H1 (cell line): ENCODE results near the gene BRPF3. TPM values are rescaled to one million over a fixed set of nuclear protein-coding genes. Genes with fewer than 3 reads are reported as not detected.

Experiments used
- CTCF ChIA-PET: fragments of 300-600 bp; sonication (Branson Sonifier 250); formaldehyde crosslinking; loops from one replicate; lab custom pipeline; 2021; ENCODE audit not compliant: partially characterized antibody; lab: Charles Lee
- POLR2A ChIA-PET: fragments of 300-600 bp; sonication (Branson Sonifier 250); formaldehyde crosslinking; loops from one replicate; lab custom pipeline; 2021; ENCODE audit warnings: inconsistent platforms; ENCODE audit not compliant: partially characterized antibody; lab: Charles Lee
- DNase-seq, 2 experiments: peaks; one replicate each; pipeline versions ENCODE4 v3.0.0 to v3.0.0-alpha.2; 2010 to 2022; ENCODE audit warnings: low spot score in 2 of 2, low read depth in 1 of 2, mixed read lengths in 1 of 2
- FAIRE-seq: peaks from 2 replicates; lab custom pipeline; 2011; peaks lifted over from hg19 to GRCh38; lab: Jason Lieb, UNC
- H2AFZ ChIP-seq: 2 replicates; pipeline ENCODE4 v1.8.1; 2012; ENCODE audit warnings: low read length, inconsistent platforms
- H2AK5ac ChIP-seq: 2 replicates; pipeline ENCODE4 v1.6.1; 2013; ENCODE audit warnings: low read depth, low read length
- H2BK120ac ChIP-seq: replicated peaks from 2 replicates; pipeline ENCODE3; 2013; ENCODE audit warnings: low read depth, low read length, inconsistent platforms
- H2BK12ac ChIP-seq: 2 replicates; pipeline ENCODE4 v1.6.1; 2013; ENCODE audit warnings: low read depth, low read length
- H2BK15ac ChIP-seq: 2 replicates; pipeline ENCODE4 v1.6.1; 2013; ENCODE audit warnings: low read length
- H2BK20ac ChIP-seq: 2 replicates; pipeline ENCODE4 v1.6.1; 2013; ENCODE audit warnings: low read length
- H2BK5ac ChIP-seq: 2 replicates; pipeline ENCODE4 v1.6.1; 2013; ENCODE audit warnings: low read depth, low read length
- H3K14ac ChIP-seq: 2 replicates; pipeline ENCODE4 v1.6.1; 2013; ENCODE audit warnings: inconsistent platforms; ENCODE audit not compliant: insufficient read length
- H3K18ac ChIP-seq: 2 replicates; pipeline ENCODE4 v1.6.1; 2013; ENCODE audit warnings: low read length; ENCODE audit errors: extremely low read depth
- H3K23ac ChIP-seq: 2 replicates; pipeline ENCODE4 v1.6.1; 2013; ENCODE audit warnings: inconsistent platforms; ENCODE audit not compliant: insufficient read length
- H3K23me2 ChIP-seq: 2 replicates; pipeline ENCODE4 v1.6.1; 2013; ENCODE audit warnings: low read depth, low read length
- H3K27ac ChIP-seq: 2 replicates; pipeline ENCODE4 v1.6.1; 2011; ENCODE audit warnings: low read depth, low read length, inconsistent platforms
- H3K27me3 ChIP-seq, 4 experiments: replicated peaks in 1 of 4; 1 replicate in 1 of 4; 2 replicates in 3 of 4; pipeline versions ENCODE4 v1.6.1 to v1.8.1; 2011 to 2013; ENCODE audit warnings: low read length in 3 of 4, mild to moderate bottlenecking in 3 of 4, inconsistent platforms in 2 of 4, mixed read lengths in 2 of 4, moderate library complexity in 1 of 4; ENCODE audit not compliant: control insufficient read depth in 3 of 4, insufficient read depth in 3 of 4; ENCODE audit errors: extremely low read depth in 1 of 4
- H3K36me3 ChIP-seq, 4 experiments: 2 replicates each; pipeline versions ENCODE4 v1.6.1 to v1.8.1; 2011 to 2013; ENCODE audit warnings: mild to moderate bottlenecking in 4 of 4, low read length in 3 of 4, moderate library complexity in 2 of 4, control low read depth in 1 of 4, inconsistent platforms in 1 of 4; ENCODE audit not compliant: insufficient read depth in 4 of 4, control insufficient read depth in 2 of 4
- H3K4ac ChIP-seq: replicated peaks from 2 replicates; pipeline ENCODE3; 2013; ENCODE audit warnings: low read length, low read depth, mixed read lengths, inconsistent platforms; ENCODE audit not compliant: insufficient read length
- H3K4me1 ChIP-seq, 4 experiments: replicated peaks in 1 of 4; 1 replicate in 1 of 4; 2 replicates in 3 of 4; pipeline versions ENCODE4 v1.6.1 to v1.8.1; 2011 to 2013; ENCODE audit warnings: low read length in 3 of 4, inconsistent platforms in 2 of 4, mixed read lengths in 1 of 4; ENCODE audit not compliant: insufficient read depth in 4 of 4, control insufficient read depth in 3 of 4
- H3K4me2 ChIP-seq, 2 experiments: 2 replicates each; pipeline versions ENCODE4 v1.6.1 to v1.8.1; 2011 to 2013; ENCODE audit warnings: low read depth in 2 of 2, low read length in 2 of 2, control low read depth in 1 of 2, inconsistent platforms in 1 of 2, mild to moderate bottlenecking in 1 of 2; ENCODE audit not compliant: insufficient read depth in 1 of 2
- H3K4me3 ChIP-seq, 4 experiments: fragments of 200-600, 300-600 bp in 1 of 4; sonication (generic), shearing (Covaris generic), sonication (Bioruptor Twin) in 1 of 4; 2 replicates each; pipeline versions ENCODE4 v1.5.1 to v1.8.1; 2011 to 2016; ENCODE audit warnings: low read length in 4 of 4, low read depth in 3 of 4, control low read depth in 2 of 4, inconsistent platforms in 2 of 4, mild to moderate bottlenecking in 2 of 4, mixed read lengths in 1 of 4, moderate library complexity in 1 of 4; ENCODE audit not compliant: insufficient read depth in 2 of 4; ENCODE audit errors: extremely low read depth in 1 of 4
- H3K56ac ChIP-seq: replicated peaks from 2 replicates; pipeline ENCODE3; 2013; ENCODE audit warnings: low read depth, mild to moderate bottlenecking, mixed read lengths, low read length, inconsistent platforms; ENCODE audit not compliant: insufficient read length
- H3K79me1 ChIP-seq: 2 replicates; pipeline ENCODE4 v1.6.1; 2013; ENCODE audit warnings: low read depth, low read length, control low read depth
- H3K79me2 ChIP-seq, 2 experiments: 2 replicates each; pipeline versions ENCODE4 v1.6.1 to v1.8.1; 2012 to 2013; ENCODE audit warnings: low read length in 2 of 2, mild to moderate bottlenecking in 2 of 2, inconsistent platforms in 1 of 2; ENCODE audit not compliant: insufficient read depth in 2 of 2, control insufficient read depth in 1 of 2
- H3K9ac ChIP-seq, 4 experiments: replicated peaks in 1 of 4; 1 replicate in 1 of 4; 2 replicates in 3 of 4; pipeline versions ENCODE4 v1.6.1 to v1.8.1; 2011 to 2013; ENCODE audit warnings: low read depth in 3 of 4, low read length in 3 of 4, control low read depth in 2 of 4, mild to moderate bottlenecking in 2 of 4, moderate library complexity in 2 of 4, inconsistent platforms in 1 of 4; ENCODE audit errors: extremely low read depth in 1 of 4
- H3K9me3 ChIP-seq, 2 experiments: 2 replicates each; pipeline versions ENCODE4 v1.6.1 to v1.8.1; 2012 to 2013; ENCODE audit warnings: mild to moderate bottlenecking in 2 of 2, moderate library complexity in 2 of 2, control low read depth in 1 of 2, inconsistent platforms in 1 of 2, low read depth in 1 of 2, low read length in 1 of 2, mixed read lengths in 1 of 2; ENCODE audit not compliant: insufficient read depth in 2 of 2
- H4K20me1 ChIP-seq, 2 experiments: replicated peaks in 1 of 2; 2 replicates each; pipeline versions ENCODE3 to v1.8.1; 2011 to 2013; ENCODE audit warnings: inconsistent platforms in 2 of 2, low read length in 2 of 2, mild to moderate bottlenecking in 1 of 2; ENCODE audit not compliant: insufficient read depth in 2 of 2, control insufficient read depth in 1 of 2
- H4K5ac ChIP-seq: 2 replicates; pipeline ENCODE4 v1.6.1; 2013; ENCODE audit warnings: low read length, low read depth, mixed read lengths, inconsistent platforms; ENCODE audit not compliant: insufficient read length
- H4K8ac ChIP-seq: 2 replicates; pipeline ENCODE4 v1.8.0; 2013; ENCODE audit warnings: mild to moderate bottlenecking, moderate library complexity, low read length, inconsistent platforms; ENCODE audit not compliant: insufficient read depth; ENCODE audit errors: extremely low read depth
- H4K91ac ChIP-seq: replicated peaks from 2 replicates; pipeline ENCODE3; 2013; ENCODE audit warnings: low read length, mixed read lengths, inconsistent platforms; ENCODE audit not compliant: insufficient read length
- BRCA1 ChIP-seq: IDR thresholded peaks from 2 replicates; pipeline ENCODE4 v1.6.1; 2012; ENCODE audit warnings: low read depth, low read length, improper control_type of control experiment
- NANOG ChIP-seq: IDR thresholded peaks from 2 replicates; pipeline ENCODE4 v1.6.1; 2011; ENCODE audit warnings: low read length, low read depth, mild to moderate bottlenecking, inconsistent platforms; ENCODE audit not compliant: insufficient read depth, poor library complexity, severe bottlenecking
- POLR2AphosphoS5 ChIP-seq: IDR thresholded peaks from 2 replicates; pipeline ENCODE4 v1.6.1; 2011; ENCODE audit warnings: low read depth, low read length
- SIRT6 ChIP-seq: IDR thresholded peaks from one replicate; pipeline ENCODE4 v1.7.1; 2012; ENCODE audit warnings: low read length, inconsistent platforms
- SP1 ChIP-seq: IDR thresholded peaks from 2 replicates; pipeline ENCODE4 v1.6.1; 2011; ENCODE audit warnings: low read depth, low read length
- WGBS, 2 experiments: shearing (Covaris generic) in 1 of 2; methylation state at CpG; one replicate each; pipeline versions ENCODE4 v1.1.6 to v1.1.7; 2013 to 2015; ENCODE audit warnings: low lambda C conversion rate in 2 of 2, mixed read lengths in 2 of 2, inconsistent platforms in 1 of 2, low coverage in 1 of 2, missing lambda C conversion rate in 1 of 2; ENCODE audit not compliant: insufficient replicate concordance in 2 of 2, insufficient coverage in 1 of 2, insufficient read length in 1 of 2; ENCODE audit errors: extremely low coverage in 1 of 2, missing lambda C conversion rate in 1 of 2; 5-methylcytosine and 5-hydroxymethylcytosine counted together
- polyA plus RNA-seq, 7 experiments: library from polyadenylated mRNA; depleted of rRNA in 3 of 7; stranded (reverse) in 5 of 7; unstranded in 2 of 7; fragments of >200 nt in 5 of 7; fragments of 200-250 nt in 2 of 7; gene quantifications; 1 replicate in 5 of 7; 2 replicates in 1 of 7; 4 replicates in 1 of 7; pipeline versions ENCODE4 v1.2.1 to v1.2.3, GENCODE V29; 2011 to 2013; ENCODE audit warnings: missing spikeins in 2 of 7, mixed read lengths in 2 of 7
- total RNA-seq: library from RNA; stranded (reverse); fragmentation: NEBNext Ultra II Directional; extraction: Animal tissue kit (Norgen Biotek cat#: 25700); gene quantifications from 2 replicates; pipeline ENCODE4 v1.2.1, GENCODE V29; 2021

The BRPF3 gene
- total and polyA plus RNA-seq, 2 of the 8 experiments (the other 6 are each of a cell fraction or from before 2014, with no cell fraction given): 26.0 to 37.5 TPM

DNA sequence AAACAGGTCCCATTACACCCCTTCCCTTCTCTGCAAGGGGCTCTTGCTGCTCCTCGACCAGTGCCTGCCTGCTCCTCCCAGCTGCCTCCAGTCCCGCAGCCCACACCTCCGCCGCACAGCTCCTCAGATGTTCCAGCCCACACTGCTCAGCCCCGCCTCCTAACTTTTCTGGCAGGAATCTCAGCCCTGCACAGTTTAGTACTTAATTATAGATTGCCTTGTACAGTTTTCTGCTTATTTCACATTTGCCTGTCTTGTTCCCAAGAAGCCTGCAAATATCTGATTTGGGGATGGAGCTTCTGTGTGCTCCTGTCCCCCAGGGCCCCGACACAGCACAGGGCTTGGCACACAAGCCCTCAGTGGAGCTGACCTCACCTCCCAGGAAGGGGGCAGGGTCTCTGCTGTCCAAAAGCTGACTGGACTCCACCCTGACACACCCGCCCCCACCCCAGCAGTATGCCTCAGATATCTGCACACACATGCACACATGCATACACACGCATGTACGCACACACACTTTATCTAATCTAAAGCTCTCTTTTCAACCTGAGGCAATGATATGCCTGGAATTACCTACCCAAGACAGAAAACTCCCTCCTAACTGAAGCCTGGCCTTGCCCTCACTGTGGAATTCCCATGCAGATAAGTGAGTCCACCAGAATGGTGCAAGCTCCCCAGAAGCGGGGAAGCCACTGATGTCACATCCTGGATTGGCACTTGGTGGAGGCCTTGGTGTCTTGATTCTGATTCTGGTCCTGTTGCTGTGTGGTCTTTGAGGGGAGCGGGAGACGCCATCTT, 72.1 kb downstream of the BRPF3 start:
- no peak overlapping the region for H3K14ac ChIP-seq
- CTCF ChIA-PET: interaction anchor here (0.8 to 2.1 kb wide), 8 partner anchors 8 to 92 kb away, joined by 3 to 10 read pairs (median 4); no protein-coding TSS in a partner anchor
- no peaks in the 10 kb centered on the region for H3K79me2 ChIP-seq
- no peak overlapping the region for H2AFZ ChIP-seq
- no peak overlapping the region for H4K5ac ChIP-seq
- no peak overlapping the region for H2BK20ac ChIP-seq
- H3K4ac ChIP-seq: no peak overlapping the region
- H4K20me1 ChIP-seq: no peaks in the 10 kb centered on the region
- H3K23me2 ChIP-seq: no peaks in the 10 kb centered on the region
- H3K9ac ChIP-seq: no peak overlapping the region
- no peak overlapping the region for H2BK5ac ChIP-seq
- no peaks in the 10 kb centered on the region for H3K27me3 ChIP-seq
- 93% methylated on average over 12 of the region's 12 CpGs; no CpG with 5 or more reads in 1 of the 2 experiments for WGBS, 2 experiments
- no peak overlapping the region for H3K27ac ChIP-seq
- H3K4me3 ChIP-seq: no peak overlapping the region
- FAIRE-seq (no peak), DNase-seq (no peak)
- no peak overlapping the region for H3K23ac ChIP-seq
- H3K9me3 ChIP-seq: no peaks in the 10 kb centered on the region
- peak overlapping the region; percentile 40; the same call in 1 of the 2 replicates for H3K18ac ChIP-seq
- H4K91ac ChIP-seq: no peak overlapping the region
- H3K79me1 ChIP-seq: no peaks in the 10 kb centered on the region
- H3K4me2 ChIP-seq: no peak overlapping the region
- no peak overlapping the region for H2BK120ac ChIP-seq
- no peak overlapping the region for H3K56ac ChIP-seq
- peaks cover 0 to 5% (median 1%) of the 10 kb centered on the region in 4 experiments; a peak in 2 of 7 replicates for H3K4me1 ChIP-seq
- H2AK5ac ChIP-seq: no peak overlapping the region
- H3K36me3 ChIP-seq: no peaks in the 10 kb centered on the region
- H4K8ac ChIP-seq: no peak overlapping the region
- H2BK15ac ChIP-seq: no peak overlapping the region
- no peak for TF ChIP-seq SP1
- no peak for TF ChIP-seq SIRT6
- no peak for TF ChIP-seq NANOG
- no peak for TF ChIP-seq BRCA1
- TF ChIP-seq POLR2AphosphoS5: no peak
- H2BK12ac ChIP-seq: no peak overlapping the region
- POLR2A ChIA-PET: interaction anchor here (1.1 to 1.4 kb wide), 2 partner anchors 11 to 19 kb away, joined by 4 read pairs; no protein-coding TSS in a partner anchor
